HG02610 (cell line): ENCODE data around the gene PIGH.
"Not testable (repeated sequence)": the region's sequence is repeated elsewhere in the genome, so short reads cannot be mapped to it uniquely, and the experiment has no call there.

ENCODE experiments used
- ATAC-seq: cut with Tn5 transposase; IDR thresholded peaks from one replicate; pipeline ENCODE4 v1.9.1; 2021; ENCODE audit warnings: mild to moderate bottlenecking, moderate library complexity; ENCODE audit not compliant: unreplicated experiment

PIGH gene, protein sequence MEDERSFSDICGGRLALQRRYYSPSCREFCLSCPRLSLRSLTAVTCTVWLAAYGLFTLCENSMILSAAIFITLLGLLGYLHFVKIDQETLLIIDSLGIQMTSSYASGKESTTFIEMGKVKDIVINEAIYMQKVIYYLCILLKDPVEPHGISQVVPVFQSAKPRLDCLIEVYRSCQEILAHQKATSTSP

DNA sequence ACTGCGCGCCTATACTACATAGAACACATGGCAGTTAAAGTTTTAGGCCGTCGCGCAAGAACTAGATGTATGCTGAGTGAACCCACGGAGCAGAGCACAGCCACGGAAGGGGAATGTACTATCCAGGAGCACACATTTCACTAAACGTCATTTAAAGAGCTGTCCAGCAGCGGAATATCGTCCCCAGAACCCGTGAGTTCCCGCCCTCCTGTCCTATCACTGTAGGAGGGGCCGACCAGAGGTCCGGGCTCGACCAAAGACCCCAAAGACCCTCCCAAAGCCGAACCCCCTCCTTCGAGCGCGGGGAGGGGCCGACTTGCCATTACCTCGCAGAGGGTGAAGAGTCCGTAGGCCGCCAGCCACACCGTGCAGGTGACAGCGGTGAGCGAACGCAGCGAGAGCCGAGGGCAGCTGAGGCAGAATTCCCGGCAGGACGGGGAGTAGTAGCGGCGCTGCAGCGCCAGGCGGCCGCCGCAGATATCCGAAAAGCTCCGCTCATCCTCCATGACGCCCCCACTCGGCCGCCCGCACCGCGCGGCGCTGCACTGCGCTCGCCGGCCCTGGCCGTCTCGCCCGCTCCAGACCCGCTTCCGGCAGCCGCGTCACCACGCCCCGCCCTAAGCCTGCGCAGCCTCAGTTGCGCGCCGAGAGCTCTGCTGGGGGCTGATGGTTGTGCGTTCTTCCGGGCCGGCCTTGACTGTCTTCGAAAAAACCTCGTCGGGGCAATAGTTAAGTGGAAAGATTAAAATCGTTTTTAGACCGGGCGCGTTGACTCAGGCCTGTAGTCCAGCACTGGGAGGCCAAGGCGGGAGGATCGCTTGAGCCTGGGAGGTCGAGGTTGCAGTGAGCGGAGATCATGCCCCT is at the start of gene PIGH:
Gene PIGH (minus strand): TSS at position 571 of the 864 bp plus-strand sequence. CDS start 65 bp downstream, at position 506.
- peak; percentile 95 for ATAC-seq

DNA sequence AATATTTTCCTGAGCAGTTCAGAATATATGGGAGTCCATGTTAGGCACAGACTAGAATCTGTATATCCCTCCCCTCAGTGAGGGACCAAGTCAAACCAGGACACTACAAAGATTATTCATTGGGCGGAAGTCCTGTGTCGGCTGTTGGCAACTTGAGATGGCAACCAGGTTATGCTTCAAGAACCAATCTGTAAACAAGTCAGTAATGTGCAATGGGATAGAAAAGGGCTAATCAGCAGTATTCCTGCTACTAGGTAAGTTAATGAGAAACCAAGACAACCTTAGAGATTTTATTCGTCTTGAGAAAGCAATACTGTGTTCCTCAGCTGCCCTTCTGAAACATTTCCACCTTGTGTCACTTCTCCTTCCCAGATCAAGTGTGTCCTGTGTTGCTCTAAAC is 46.1 kb upstream of the PIGH start:
- ATAC-seq: no peak

DNA sequence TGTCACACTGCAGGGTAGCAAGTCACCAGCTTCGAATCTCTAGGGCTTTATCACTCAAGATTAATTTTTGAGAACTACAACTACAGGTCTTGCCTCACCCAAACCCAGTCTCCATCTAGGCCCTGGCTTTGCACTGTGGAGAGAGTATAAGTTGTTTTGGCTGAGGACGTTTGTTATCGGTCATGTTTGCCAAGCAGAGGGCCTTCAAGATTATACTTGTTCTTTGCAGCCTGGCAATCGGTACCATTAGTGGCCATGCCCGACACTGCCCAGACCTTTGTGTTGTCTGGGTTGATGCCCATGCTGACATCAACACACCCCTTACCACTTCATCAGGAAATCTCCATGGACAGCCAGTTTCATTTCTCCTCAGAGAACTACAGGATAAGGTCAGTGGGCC is 45.3 kb upstream of the PIGH start:
- no peak for ATAC-seq

DNA sequence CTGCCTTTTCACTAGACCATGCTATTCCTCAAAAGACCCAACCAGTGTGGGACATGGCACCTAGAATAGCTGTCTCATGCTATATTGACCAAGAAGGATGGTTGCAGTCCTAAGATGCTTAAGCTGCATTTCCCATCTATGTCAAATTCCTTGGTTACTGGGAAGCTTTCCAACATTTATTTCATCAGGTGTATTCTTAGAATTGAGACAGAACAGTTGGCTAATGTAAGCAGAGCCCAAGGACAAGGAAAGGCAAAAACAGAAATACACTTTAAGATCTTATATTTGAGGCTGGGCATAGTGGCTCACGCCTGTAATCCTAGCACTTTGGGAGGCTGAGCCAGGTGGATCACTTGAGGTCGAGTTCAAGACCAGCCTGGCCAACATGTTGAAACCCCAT is 44.4 kb upstream of the PIGH start:
- ATAC-seq: no peak

DNA sequence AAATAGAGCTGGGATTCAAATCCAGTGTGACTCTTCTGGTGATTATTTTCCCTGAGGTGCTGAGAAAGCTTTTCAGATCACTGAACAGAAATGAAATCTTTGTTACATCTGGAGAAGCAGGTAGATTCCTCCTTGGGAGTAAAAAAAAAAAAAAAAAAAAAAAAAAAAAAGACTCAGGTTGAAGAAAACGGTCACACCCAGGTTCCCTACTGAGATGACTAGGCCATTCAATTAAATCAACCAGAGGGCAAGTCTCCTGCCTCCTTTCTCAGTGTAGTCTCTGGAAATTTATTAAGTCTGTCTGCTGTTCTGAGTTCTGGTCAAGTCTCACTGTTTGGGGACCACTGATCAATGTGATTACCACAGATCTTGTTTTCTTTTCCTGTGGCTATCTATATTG is 43.6 kb upstream of the PIGH start:
- no peak for ATAC-seq

DNA sequence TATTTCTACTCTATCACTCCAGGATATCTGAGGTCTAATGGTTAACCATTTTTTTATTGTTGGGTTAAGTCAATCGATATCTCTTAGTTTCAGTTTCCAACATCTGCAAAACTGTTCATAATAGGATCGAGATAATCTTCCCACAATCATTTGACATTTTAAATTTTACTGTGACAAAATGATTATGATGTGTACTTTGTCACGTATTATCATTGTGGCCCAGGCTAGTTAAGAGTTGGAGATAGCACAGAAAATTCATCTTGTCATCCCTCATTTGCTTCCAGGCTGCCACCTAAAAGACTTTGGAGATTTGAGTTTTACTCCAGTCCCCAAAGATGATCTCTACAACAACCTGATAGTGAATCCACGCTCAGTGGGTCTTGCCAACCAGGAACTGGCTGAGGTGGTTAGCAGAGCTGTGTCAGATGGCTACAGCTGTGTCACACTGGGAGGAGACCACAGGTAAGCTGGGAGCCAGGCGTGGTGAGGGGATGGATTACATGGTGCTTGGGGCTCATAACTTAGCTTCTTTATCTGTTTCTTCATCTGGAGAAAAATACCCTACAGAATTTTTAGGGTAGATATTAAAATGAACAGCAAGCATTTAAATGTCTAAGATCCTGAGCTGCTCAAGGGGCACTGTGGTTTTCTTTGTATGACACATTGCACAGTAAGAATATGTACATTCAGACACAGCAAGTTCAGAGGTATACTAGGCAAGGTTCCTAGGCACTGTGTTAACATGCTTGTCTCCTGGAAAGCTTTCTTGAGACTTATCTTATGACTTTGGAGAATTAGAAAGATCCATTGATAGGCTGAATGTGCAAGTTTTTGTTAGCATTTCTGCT is 42.1 kb upstream of the PIGH start:
- ATAC-seq: no peak

DNA sequence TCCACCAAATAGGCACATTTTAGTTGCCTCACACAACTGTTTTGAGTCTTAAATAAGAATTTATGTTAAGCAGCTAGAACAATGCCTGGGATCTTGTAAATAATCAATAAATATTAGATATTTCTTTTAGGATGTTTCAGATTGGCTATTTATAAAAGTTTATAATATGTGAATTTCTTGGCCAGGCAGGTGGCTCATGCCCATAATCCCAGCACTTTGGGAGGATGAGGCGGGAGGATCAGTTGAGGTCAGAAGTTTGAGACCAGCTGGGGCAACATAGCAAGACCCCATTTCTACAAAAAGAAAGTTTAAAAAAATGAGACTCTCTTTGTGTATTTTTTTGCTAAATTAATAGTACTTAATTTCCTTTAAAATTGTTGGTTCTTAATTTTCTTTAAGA is 41.4 kb upstream of the PIGH start:
- ATAC-seq: no peak

DNA sequence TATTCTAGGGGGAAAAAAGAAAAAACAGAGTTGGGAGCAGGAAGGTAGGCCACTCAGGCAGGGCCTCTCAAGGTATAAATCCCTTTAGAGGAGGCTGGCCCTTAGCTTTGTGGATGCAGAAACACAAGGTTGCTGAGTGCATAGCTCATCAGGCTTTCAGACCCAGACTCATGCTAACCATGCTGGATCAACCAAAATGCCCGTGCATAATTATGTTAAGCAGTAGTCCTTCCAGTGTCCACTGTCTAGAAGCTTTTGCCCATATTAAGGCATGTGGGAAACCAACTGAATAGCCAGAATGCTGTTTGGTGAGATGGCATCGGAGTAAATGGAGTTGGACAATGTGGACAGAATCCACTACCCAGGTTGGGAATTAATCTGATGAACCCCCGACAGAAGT is 38.6 kb upstream of the PIGH start:
- no peak for ATAC-seq

DNA sequence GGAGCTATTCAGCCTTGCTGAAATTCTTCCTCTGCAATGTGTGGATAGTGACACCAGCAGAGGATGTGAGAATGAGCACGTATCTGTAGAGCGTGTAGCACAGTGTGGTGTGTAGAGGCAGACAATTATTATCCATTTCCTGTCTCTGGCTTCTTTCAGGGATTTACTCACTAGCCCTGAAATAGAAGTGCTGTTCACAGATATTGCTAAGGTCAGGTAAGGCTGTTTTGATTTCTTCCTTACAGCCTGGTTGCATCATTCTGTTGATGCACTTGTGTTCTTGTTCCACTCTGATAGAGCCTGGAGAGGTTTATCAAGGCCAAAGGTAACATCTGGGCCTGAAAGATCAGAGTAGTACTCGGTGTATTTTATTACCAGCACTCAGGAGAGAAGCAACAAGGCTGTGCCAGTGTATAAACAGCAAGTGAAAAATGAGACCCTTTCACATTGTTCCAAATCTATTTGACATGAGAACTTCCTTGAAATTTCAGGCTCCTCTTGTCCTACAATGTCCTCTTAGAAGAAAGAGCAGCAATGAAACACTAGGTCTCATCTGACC is 36.4 kb upstream of the PIGH start:
- ATAC-seq: peak; percentile 60

DNA sequence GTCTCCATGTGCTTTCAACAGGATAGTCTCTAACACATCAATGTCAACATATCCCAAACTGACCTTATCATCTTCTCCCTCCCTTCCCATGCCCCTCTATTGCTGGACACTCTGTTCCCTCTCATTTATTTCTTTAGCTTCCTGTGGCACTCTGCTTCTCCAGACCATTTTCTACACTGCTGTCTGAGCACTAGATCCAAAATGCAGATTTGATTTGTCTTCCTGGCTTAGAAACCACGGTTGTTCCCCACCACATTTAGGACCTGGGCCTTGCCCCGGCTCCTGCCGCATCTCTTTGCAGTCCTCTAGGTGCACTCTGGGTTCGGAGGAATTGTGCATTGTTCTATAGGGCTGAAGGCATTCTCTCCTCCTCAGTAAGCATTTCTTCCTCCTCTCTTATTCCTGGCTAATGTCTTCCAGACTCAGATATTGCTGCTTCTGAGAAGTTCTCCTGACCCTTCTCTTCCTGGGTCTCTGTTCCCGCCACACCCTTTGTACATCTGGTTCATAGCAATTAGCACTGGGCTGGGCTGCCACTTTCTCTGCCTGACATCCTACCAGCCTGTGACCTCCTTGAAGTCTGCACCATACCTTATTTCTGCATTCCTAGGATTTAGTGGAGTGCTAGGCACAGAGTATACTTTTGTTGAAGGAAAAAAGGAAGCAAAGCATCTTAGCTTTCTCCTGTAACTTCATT is 33.5 kb upstream of the PIGH start:
- no peak for ATAC-seq

DNA sequence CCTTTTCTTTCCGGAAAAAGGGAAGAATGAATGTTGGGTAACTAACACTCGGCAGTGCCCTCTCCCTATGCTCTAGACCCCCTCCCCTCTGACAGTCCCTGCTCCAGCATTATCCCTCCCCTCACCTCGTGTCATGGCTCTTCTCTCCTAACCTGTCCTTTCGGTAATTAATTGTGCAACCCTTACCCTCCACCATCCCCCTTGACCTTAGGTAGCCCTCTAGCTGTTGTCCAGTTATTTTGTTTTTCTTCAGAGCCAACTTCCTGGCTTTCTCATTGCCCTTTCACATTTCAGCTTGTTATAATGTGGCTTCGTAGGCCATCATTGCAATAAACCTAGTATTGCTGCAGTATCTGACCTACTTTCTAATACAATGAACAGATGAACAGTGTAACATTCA is 30.9 kb upstream of the PIGH start:
- ATAC-seq: no peak

DNA sequence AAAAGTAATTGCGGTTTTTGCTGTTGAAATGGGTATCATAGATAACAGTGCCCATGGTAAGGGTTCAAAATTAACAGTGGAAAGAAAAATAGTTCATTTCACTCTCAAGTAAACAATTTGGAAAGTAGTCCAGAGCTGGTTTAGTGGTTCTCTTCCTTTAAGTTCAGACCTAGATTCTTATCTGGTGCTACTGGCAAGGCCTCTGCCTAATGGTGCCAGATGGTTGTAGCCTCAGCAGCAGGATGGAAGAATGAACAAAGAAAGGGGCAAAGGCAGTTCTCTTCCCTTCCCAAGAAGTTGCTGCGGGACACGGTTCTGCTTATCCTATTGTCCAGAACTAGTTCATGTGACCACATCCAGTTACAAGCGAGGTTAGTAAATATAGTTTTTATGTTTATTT is 30.1 kb upstream of the PIGH start:
- ATAC-seq: no peak

DNA sequence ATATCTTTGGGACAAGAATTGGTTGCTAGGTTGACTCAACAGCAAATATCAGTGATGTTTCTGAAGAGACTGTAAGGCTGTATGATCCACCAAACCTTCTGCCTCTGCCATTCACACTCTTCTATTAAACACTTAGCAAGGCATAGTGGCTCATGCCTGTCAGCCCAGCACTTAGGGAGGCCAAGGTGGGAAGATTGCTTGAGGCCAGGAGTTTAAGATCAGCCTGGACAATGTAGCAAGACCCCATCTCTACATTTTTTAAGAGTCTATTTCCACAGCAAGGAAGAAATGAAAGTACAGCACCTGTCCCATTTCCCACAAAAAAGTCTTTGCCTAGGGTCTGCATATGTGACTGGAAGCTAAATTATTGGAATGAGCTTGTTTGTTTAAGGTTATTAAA is 27.5 kb upstream of the PIGH start:
- no peak for ATAC-seq

DNA sequence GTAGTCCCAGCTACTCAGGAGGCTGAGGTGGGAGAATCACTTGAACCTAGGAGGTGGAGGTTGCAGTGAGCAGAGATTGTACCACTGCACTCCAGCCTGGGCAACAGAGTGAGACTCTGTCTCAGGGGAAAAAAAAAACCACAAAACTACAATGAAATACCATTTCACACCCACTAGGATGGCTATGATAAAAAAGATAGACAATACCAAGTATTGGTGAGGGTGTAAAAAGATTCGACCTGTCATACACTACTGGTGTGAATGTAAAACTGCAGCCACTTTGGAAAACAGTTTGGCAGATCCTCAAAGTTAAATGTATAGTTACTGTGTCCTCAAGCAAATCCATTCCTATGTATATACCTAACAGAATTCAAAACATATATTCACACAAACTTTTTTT is 26.1 kb upstream of the PIGH start:
- ATAC-seq: not testable (repeated sequence)

DNA sequence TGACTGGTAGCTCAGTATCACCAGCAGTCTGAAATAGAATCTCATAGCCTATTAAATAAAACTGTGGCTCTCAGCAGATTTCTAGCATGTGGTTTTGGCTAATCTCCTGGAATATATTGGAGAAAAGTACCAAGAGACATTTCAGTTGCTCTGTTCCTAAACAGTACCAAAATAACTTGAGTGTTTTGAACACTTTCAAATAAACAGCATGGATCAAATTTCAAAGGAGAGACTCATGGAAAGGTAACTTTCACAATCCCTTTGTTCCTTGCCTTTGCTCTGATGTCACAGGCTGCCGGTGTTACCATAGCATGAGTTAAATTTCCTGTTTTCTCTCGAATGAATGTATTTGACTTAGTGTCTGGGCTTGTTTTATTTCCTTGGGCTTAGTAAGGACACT is 23.0 kb upstream of the PIGH start:
- ATAC-seq: no peak

DNA sequence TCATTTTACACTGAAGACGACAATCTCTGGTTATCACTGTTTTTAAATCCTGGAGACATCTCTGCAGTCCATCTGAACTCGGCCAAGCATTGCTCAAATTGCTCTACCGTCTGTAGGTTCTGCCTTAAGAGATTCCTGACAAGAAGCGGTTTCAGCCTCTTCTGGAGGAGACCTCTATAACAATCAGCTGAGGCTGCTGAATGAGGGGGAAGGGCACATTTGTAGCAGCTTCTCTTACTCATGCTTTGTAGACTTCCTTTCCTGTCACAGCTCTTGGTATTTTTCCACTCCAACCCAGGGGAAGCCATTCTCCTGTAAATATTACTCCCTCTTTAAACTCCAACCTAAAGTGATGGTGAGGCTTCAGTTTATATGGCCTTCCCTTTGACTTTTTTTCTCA is 22.6 kb upstream of the PIGH start:
- ATAC-seq: no peak

DNA sequence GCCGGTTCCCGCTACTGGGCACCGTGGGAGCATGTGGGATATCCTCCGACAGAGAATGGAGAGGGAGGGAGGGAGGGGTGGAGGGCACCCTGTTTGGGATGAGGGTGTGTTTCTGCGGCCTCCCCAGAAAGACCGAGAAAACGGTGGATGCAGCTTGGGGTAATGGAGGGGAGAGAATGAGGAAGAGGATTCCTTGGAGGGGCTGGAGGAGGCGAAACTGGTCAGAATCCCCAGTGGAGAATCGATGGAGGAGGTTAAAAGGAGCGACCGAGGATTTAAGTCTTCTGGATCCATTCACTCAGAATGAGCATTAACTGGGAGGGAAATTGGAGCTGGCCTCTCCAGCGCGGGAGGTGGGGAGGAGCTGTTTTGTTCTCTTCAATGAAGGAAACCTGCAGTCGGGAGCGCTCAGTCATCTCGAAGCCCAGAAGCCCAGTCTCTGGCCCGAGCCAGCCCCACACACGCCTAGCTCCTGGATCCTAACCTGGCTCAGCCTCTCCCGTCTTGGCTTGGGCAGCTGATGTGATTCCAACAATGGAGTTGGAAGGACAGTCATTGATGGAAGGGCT is 20.2 kb upstream of the PIGH start:
- no peak for ATAC-seq

DNA sequence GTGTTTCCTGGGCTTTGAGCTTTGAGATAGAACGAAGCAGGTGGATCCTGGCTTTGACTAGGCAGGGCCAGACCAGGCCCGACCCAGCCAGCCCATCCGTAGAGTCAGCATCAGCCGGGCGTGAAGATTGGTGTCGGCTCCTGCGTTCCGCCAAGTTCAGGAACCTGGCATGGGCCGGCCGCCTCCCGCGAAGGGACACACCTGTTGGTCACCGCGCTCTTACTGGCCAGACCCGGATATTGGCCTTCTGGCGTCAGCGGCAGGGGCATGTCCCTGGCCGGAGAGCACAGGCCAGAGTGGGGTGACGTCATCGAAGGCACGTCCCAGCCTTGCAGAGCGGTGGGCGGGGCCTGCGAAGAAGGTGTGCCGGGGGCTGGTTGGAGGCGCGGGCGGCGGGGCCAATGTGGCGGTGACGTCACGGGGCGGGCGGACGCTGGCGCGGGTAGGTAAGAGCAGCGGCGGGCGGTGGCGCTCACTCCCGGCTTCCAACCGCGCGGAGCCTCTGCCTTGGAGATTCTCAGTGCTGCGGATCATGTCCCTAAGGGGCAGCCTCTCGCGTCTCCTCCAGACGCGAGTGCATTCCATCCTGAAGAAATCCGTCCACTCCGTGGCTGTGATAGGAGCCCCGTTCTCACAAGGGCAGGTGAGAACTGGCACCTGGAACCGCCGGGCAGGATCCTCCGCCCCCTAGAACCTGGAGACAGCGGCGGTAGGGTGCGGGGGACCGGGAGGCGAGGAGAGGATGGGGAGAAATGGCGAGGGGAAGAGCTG is 19.6 kb upstream of the PIGH start, which contains the start of gene ARG2:
Gene ARG2 (plus strand): TSS at position 475 of the 771 bp plus-strand sequence. CDS start 58 bp downstream, at position 533.
- peak; percentile 96 for ATAC-seq

DNA sequence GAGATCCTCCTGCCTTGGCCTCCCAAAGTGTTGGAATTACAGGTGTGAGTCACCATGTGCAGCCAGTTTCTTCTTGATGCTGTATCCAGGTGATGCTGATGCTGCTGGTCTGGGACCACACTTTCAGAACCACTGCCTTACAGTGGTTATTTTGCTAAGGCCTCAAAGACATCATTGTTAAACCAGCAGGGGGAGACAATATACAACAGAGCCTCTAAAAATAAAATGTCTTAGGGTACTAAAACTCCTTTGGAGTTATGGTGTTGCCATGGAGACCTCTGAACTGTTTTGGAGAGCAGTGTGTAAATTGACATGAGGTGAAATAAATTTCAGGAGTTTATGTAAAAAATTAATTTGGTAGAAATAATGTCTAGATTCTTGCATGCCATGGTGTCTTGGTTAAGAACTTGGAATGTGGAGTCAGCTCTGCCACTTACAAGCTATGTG is 18.6 kb upstream of the PIGH start:
- ATAC-seq: no peak
